Lower leg skin (tissue), 4 donors: ENCODE data around the gene ZNF821. TPM values are rescaled to one million over a fixed set of nuclear protein-coding genes. Genes with fewer than 3 reads are reported as not detected.

Experiments used
- total RNA-seq, 4 donors: library from RNA; depleted of rRNA; stranded (reverse); fragments of >200 nt; gene quantifications; one replicate each; pipeline ENCODE4 v1.1.0, GENCODE V29; 2016

ZNF821 gene
- total RNA-seq, 4 donors from 2014 or later: 13.6 to 21.0 (median 17.2) TPM

Other genes with a start within 250 kb of the ZNF821 start
- 1 to 10 TPM; 2.0 to 4.9 (median 4.1) TPM for gene PHLPP2, start 159.5 kb downstream of the ZNF821 start, total RNA-seq
- 10 to 100 TPM; 59.6 to 90.6 (median 75.9) TPM for gene AP1G1, start 75.3 kb downstream of the ZNF821 start, total RNA-seq
- gene ATXN1L, start 38.2 kb downstream of the ZNF821 start, total RNA-seq: 10 to 100 TPM; 21.8 to 29.7 (median 27.2) TPM
- 100 to 1,000 TPM; 153 to 227 (median 197) TPM for gene IST1, start 11.3 kb upstream of the ZNF821 start, total RNA-seq
- under 1 TPM in 2 of 4 donors, not detected in 2; 0.06 to 0.44 TPM for gene PKD1L3, start 116.2 kb upstream of the ZNF821 start, total RNA-seq
- 1 to 10 TPM; 3.7 to 7.3 (median 4.7) TPM for gene DHODH, start 124.6 kb upstream of the ZNF821 start, total RNA-seq
- gene HP, start 170.3 kb upstream of the ZNF821 start, total RNA-seq: 1 to 10 TPM in 1 of 4 donors, not detected in 3; 1.3 TPM
- 1 to 10 TPM in 1 of 4 donors, under 1 TPM in 1, not detected in 2; 0.54 to 1.3 TPM for gene HPR, start 179.0 kb upstream of the ZNF821 start, total RNA-seq
- gene TXNL4B, start 209.4 kb upstream of the ZNF821 start, total RNA-seq: 10 to 100 TPM; 10.5 to 12.4 (median 11.4) TPM
- 10 to 100 TPM; 47.1 to 93.4 (median 51.2) TPM for gene DHX38, start 209.7 kb upstream of the ZNF821 start, total RNA-seq